ENCODE data around the gene PLTP. TPM values are rescaled to one million over a fixed set of nuclear protein-coding genes. Genes with fewer than 3 reads are reported as not detected.

Gene PLTP
- total RNA-seq, 1 experiment from 2014 or later, result 61.5 TPM

Other genes starting within 250 kb of the PLTP start
- not detected in 2 replicates for gene WFDC11, start 241.9 kb downstream of the PLTP start, total RNA-seq (2014; rRNA removed)
- not detected in 2 replicates for gene WFDC13, start 210.1 kb downstream of the PLTP start, total RNA-seq (2014; rRNA removed)
- gene WFDC10B, start 207.1 kb downstream of the PLTP start, total RNA-seq (2014; rRNA removed), result not detected in 2 replicates
- gene SPINT4, start 189.8 kb downstream of the PLTP start, total RNA-seq (2014; rRNA removed), result not detected in 2 replicates
- 3.0 and 6.0 TPM in 2 replicates for gene WFDC3, start 120.3 kb downstream of the PLTP start, total RNA-seq (2014; rRNA removed)
- gene DNTTIP1, start 120.2 kb downstream of the PLTP start, total RNA-seq (2014; rRNA removed), result 187 and 194 TPM in 2 replicates
- 251 and 304 TPM in 2 replicates for gene UBE2C, start 99.5 kb downstream of the PLTP start, total RNA-seq (2014; rRNA removed)
- gene TNNC2, start 84.8 kb downstream of the PLTP start, total RNA-seq (2014; rRNA removed), result not detected in 2 replicates
- 90.1 and 108 TPM in 2 replicates for gene SNX21, start 78.4 kb downstream of the PLTP start, total RNA-seq (2014; rRNA removed)
- 57.4 and 58.8 TPM in 2 replicates for gene ACOT8, start 54.8 kb downstream of the PLTP start, total RNA-seq (2014; rRNA removed)
- gene ZSWIM3, start 54.5 kb downstream of the PLTP start, total RNA-seq (2014; rRNA removed), result 2.1 and 4.2 TPM in 2 replicates
- gene ZSWIM1, start 30.9 kb downstream of the PLTP start, total RNA-seq (2014; rRNA removed), result 9.4 and 16.3 TPM in 2 replicates
- gene SPATA25, start 24.5 kb downstream of the PLTP start, total RNA-seq (2014; rRNA removed), result 0.40 and 0.46 TPM in 2 replicates
- 2.3 and 3.7 TPM in 2 replicates for gene NEURL2, start 20.9 kb downstream of the PLTP start, total RNA-seq (2014; rRNA removed)
- 98.0 and 129 TPM in 2 replicates for gene CTSA, start 20.8 kb downstream of the PLTP start, total RNA-seq (2014; rRNA removed)
- gene PCIF1, start 22.5 kb upstream of the PLTP start, total RNA-seq (2014; rRNA removed), result 18.4 and 20.2 TPM in 2 replicates
- 32.2 and 36.9 TPM in 2 replicates for gene ZNF335, start 60.0 kb upstream of the PLTP start, total RNA-seq (2014; rRNA removed)
- gene MMP9, start 96.8 kb upstream of the PLTP start, total RNA-seq (2014; rRNA removed), result 0.77 and 1.0 TPM in 2 replicates
- 2.4 TPM in 1 of 2 replicates, not detected in the other for gene SLC12A5, start 117.1 kb upstream of the PLTP start, total RNA-seq (2014; rRNA removed)
- 26.9 and 32.1 TPM in 2 replicates for gene NCOA5, start 177.8 kb upstream of the PLTP start, total RNA-seq (2014; rRNA removed)
- gene CD40, start 206.2 kb upstream of the PLTP start, total RNA-seq (2014; rRNA removed), result 4.6 and 5.0 TPM in 2 replicates

Data from PC-3 (cell line).